IMR-90 (cell line): ENCODE data around the gene FUS. TPM values are rescaled to one million over a fixed set of nuclear protein-coding genes. Genes with fewer than 3 reads are reported as not detected.

Experiments used
- ATAC-seq: fragments of 200-7000 bp; cut with Tn5 transposase; 2 replicates; pipeline ENCODE4 v1.9.1; 2020; ENCODE audit warnings: low read depth, mild to moderate bottlenecking, moderate library complexity
- BruUV-seq: library from RNA; stranded (reverse); fragments of 400-500 nt; replicated peaks from 2 replicates; lab custom pipeline; 2021; lab: Mats Ljungman, UMichigan
- CTCF ChIA-PET: fragments of 300-600 bp; formaldehyde crosslinking; extraction: SDS; loops from one replicate; lab custom pipeline; 2021; ENCODE audit warnings: antibody characterized with exemption; lab: Yijun Ruan, JAX
- POLR2A ChIA-PET: fragments of 300-600 bp; sonication (Branson Sonifier 250); formaldehyde crosslinking; loops from one replicate; lab custom pipeline; 2022; ENCODE audit warnings: antibody characterized with exemption; ENCODE audit not compliant: unreplicated experiment; lab: Charles Lee
- DNase-seq: peaks from one replicate; pipeline ENCODE4 v3.0.0; 2013
- H2AFZ ChIP-seq: replicated peaks from 2 replicates; pipeline ENCODE3; 2013; ENCODE audit warnings: low read length, mild to moderate bottlenecking; ENCODE audit not compliant: poor library complexity
- H2AK5ac ChIP-seq: 2 replicates; pipeline ENCODE4 v1.6.1; 2013; ENCODE audit warnings: low read depth, low read length, inconsistent platforms
- H2AK9ac ChIP-seq: replicated peaks from 2 replicates; pipeline ENCODE3; 2013; ENCODE audit warnings: mild to moderate bottlenecking, low read depth, low read length, moderate library complexity; ENCODE audit not compliant: poor library complexity
- H2BK120ac ChIP-seq: 2 replicates; pipeline ENCODE4 v1.6.1; 2013; ENCODE audit warnings: low read depth, low read length, inconsistent platforms
- H2BK15ac ChIP-seq: 3 replicates; pipeline ENCODE4 v1.6.1; 2013; ENCODE audit warnings: low read depth, low read length, inconsistent platforms
- H2BK20ac ChIP-seq: 2 replicates; pipeline ENCODE4 v1.6.1; 2013; ENCODE audit warnings: low read depth, mild to moderate bottlenecking, inconsistent platforms, low read length, moderate library complexity
- H2BK5ac ChIP-seq: 2 replicates; pipeline ENCODE4 v1.6.1; 2013; ENCODE audit warnings: mild to moderate bottlenecking, low read depth, low read length, inconsistent platforms; ENCODE audit not compliant: poor library complexity, severe bottlenecking
- H3K14ac ChIP-seq: replicated peaks from 2 replicates; pipeline ENCODE4 v1.6.1; 2013; ENCODE audit warnings: low read depth, low read length, inconsistent platforms
- H3K18ac ChIP-seq: 2 replicates; pipeline ENCODE4 v1.6.1; 2013; ENCODE audit warnings: low read depth, low read length, control low read depth
- H3K23ac ChIP-seq: 2 replicates; pipeline ENCODE4 v1.6.1; 2013; ENCODE audit warnings: low read depth, low read length, inconsistent platforms
- H3K27ac ChIP-seq: 2 replicates; pipeline ENCODE4 v1.5.1; 2013; ENCODE audit warnings: mild to moderate bottlenecking, control low read depth, low read length; ENCODE audit not compliant: insufficient read depth
- H3K27me3 ChIP-seq: 2 replicates; pipeline ENCODE4 v1.6.1; 2013; ENCODE audit warnings: low read length; ENCODE audit not compliant: control insufficient read depth, insufficient read depth
- H3K36me3 ChIP-seq: 2 replicates; pipeline ENCODE4 v1.6.1; 2013; ENCODE audit warnings: low read length, mixed read lengths; ENCODE audit not compliant: control insufficient read depth, insufficient read depth
- H3K4ac ChIP-seq: 2 replicates; pipeline ENCODE4 v1.6.1; 2013; ENCODE audit warnings: low read depth, low read length, inconsistent platforms
- H3K4me1 ChIP-seq: 2 replicates; pipeline ENCODE4 v1.6.1; 2013; ENCODE audit warnings: low read length, mixed read lengths; ENCODE audit not compliant: control insufficient read depth, insufficient read depth
- H3K4me2 ChIP-seq: 2 replicates; pipeline ENCODE4 v1.6.1; 2013; ENCODE audit warnings: low read depth, mild to moderate bottlenecking, control low read depth, low read length, moderate library complexity
- H3K4me3 ChIP-seq: 2 replicates; pipeline ENCODE4 v1.5.1; 2013; ENCODE audit warnings: low read depth, mild to moderate bottlenecking, control low read depth, low read length, moderate library complexity; ENCODE audit not compliant: insufficient read depth
- H3K56ac ChIP-seq: 2 replicates; pipeline ENCODE4 v1.6.1; 2013; ENCODE audit warnings: low read length, inconsistent platforms; ENCODE audit not compliant: insufficient read depth; ENCODE audit errors: extremely low read depth
- H3K79me1 ChIP-seq, 2 experiments: 2 replicates each; pipeline ENCODE4 v1.6.1; 2013; ENCODE audit warnings: low read length in 2 of 2, inconsistent platforms in 1 of 2, low read depth in 1 of 2
- H3K9ac ChIP-seq: 2 replicates; pipeline ENCODE4 v1.6.1; 2013; ENCODE audit warnings: low read depth, low read length, control low read depth
- H3K9me1 ChIP-seq: 2 replicates; pipeline ENCODE4 v1.6.1; 2013; ENCODE audit warnings: low read length, inconsistent platforms; ENCODE audit not compliant: insufficient read depth
- H3K9me3 ChIP-seq: 2 replicates; pipeline ENCODE4 v1.6.1; 2013; ENCODE audit warnings: low read length; ENCODE audit not compliant: control insufficient read depth, insufficient read depth
- H4K20me1 ChIP-seq: 2 replicates; pipeline ENCODE4 v1.6.1; 2013; ENCODE audit warnings: low read length, inconsistent platforms; ENCODE audit not compliant: insufficient read depth
- H4K5ac ChIP-seq: 2 replicates; pipeline ENCODE4 v1.6.1; 2013; ENCODE audit warnings: mild to moderate bottlenecking, low read depth, low read length, control low read depth
- H4K8ac ChIP-seq, 2 experiments: 2 replicates each; pipeline ENCODE4 v1.6.1; 2013; ENCODE audit warnings: low read depth in 2 of 2, low read length in 2 of 2, control low read depth in 1 of 2, inconsistent platforms in 1 of 2
- H4K91ac ChIP-seq: 2 replicates; pipeline ENCODE4 v1.6.1; 2013; ENCODE audit warnings: low read depth, low read length, inconsistent platforms; ENCODE audit not compliant: insufficient read depth
- BHLHE40 ChIP-seq: fragments of 150-350 bp; IDR thresholded peaks from 2 replicates; pipeline ENCODE4 v1.6.1; 2016; ENCODE audit warnings: mild to moderate bottlenecking, low read depth, low read length
- CEBPB ChIP-seq: IDR thresholded peaks from 2 replicates; pipeline ENCODE4 v1.6.1; 2012; ENCODE audit warnings: low read depth, low read length, improper control_type of control experiment
- CHD1 ChIP-seq: IDR thresholded peaks from 2 replicates; pipeline ENCODE4 v1.6.1; 2012; ENCODE audit warnings: low read depth, low read length, improper control_type of control experiment
- CTCF ChIP-seq: conservative IDR thresholded peaks from 2 replicates; pipeline ENCODE4 v1.5.1; 2012; ENCODE audit warnings: mild to moderate bottlenecking, low read depth, low read length, improper control_type of control experiment
- FOS ChIP-seq: fragments of 150-350 bp; IDR thresholded peaks from 2 replicates; pipeline ENCODE4 v1.6.1; 2016; ENCODE audit warnings: low read depth, low read length
- MAFK ChIP-seq: IDR thresholded peaks from 2 replicates; pipeline ENCODE4 v1.6.1; 2012; ENCODE audit warnings: low read depth, low read length, improper control_type of control experiment
- MAZ ChIP-seq: IDR thresholded peaks from 2 replicates; pipeline ENCODE4 v1.6.1; 2012; ENCODE audit warnings: low read depth, mild to moderate bottlenecking, low read length, improper control_type of control experiment, moderate library complexity, borderline replicate concordance
- NFE2L2 ChIP-seq: fragments of 150-350 bp; IDR thresholded peaks from 2 replicates; pipeline ENCODE4 v1.6.1; 2016; ENCODE audit warnings: low read depth, mild to moderate bottlenecking, low read length
- RAD21 ChIP-seq: IDR thresholded peaks from 2 replicates; pipeline ENCODE4 v1.6.1; 2012; ENCODE audit warnings: low read length, improper control_type of control experiment
- RCOR1 ChIP-seq: IDR thresholded peaks from 2 replicates; pipeline ENCODE4 v1.6.1; 2012; ENCODE audit warnings: mild to moderate bottlenecking, low read length, improper control_type of control experiment; ENCODE audit not compliant: insufficient replicate concordance
- RFX5 ChIP-seq: IDR thresholded peaks from 2 replicates; pipeline ENCODE4 v1.8.0; 2012; ENCODE audit warnings: low read depth, mild to moderate bottlenecking, low read length, moderate library complexity
- SMC3 ChIP-seq: fragments of 150-350 bp; IDR thresholded peaks from 2 replicates; pipeline ENCODE4 v1.6.1; 2016; ENCODE audit warnings: low read depth, mild to moderate bottlenecking, antibody characterized with exemption, low read length, moderate library complexity
- USF2 ChIP-seq: fragments of 150-350 bp; IDR thresholded peaks from 2 replicates; pipeline ENCODE4 v1.6.1; 2017; ENCODE audit warnings: mild to moderate bottlenecking, antibody characterized with exemption, low read length, low read depth
- WGBS, 2 experiments: methylation state at CpG; one replicate each; pipeline versions ENCODE4 v1.1.5 to v1.1.7; 2013; ENCODE audit warnings: missing lambda C conversion rate in 2 of 2; ENCODE audit not compliant: insufficient read length in 1 of 2; ENCODE audit errors: extremely low coverage in 2 of 2; 5-methylcytosine and 5-hydroxymethylcytosine counted together
- dilution Hi-C: fragments of 300-500 bp; cut with HindIII; formaldehyde crosslinking; loops from one replicate; pipeline ENCODE4 v1.14.3; 2018; ENCODE audit warnings: low sequenced_read_pairs; ENCODE audit not compliant: unreplicated experiment
- in situ Hi-C: fragments of 300-500 bp; cut with MboI; formaldehyde crosslinking; loops from 3 replicates; pipeline ENCODE4 v1.14.3; 2019; ENCODE audit warnings: low sequenced_read_pairs, inconsistent platforms, mixed read lengths
- intact Hi-C: fragments of 100-400 bp; cut with micrococcal nuclease; formaldehyde crosslinking; loops from 2 replicates; pipeline ENCODE4 v1.10.0; 2022
- polyA plus RNA-seq, 3 experiments: library from polyadenylated mRNA; depleted of rRNA; stranded (reverse); fragments of >200 nt; gene quantifications; 2 replicates each; pipeline ENCODE4 v1.2.3, GENCODE V29; 2012; ENCODE audit warnings: low replicate concordance in 1 of 3
- total RNA-seq: library from RNA; depleted of rRNA; stranded (reverse); fragments of >200 nt; gene quantifications from 2 replicates; pipeline ENCODE4 v1.2.3, GENCODE V29; 2012

The FUS gene
- total and polyA plus RNA-seq, 2 of the 4 experiments (the other 2 are of a cell fraction): 42.8 to 340 TPM

- Histone ChIP-seq H4K5ac (no peak overlapping the region), H3K9ac (no peak overlapping the region), H3K4me1 (no peaks in the 10 kb centered on the region), H2AFZ (no peak overlapping the region), H3K4me3 (no peak overlapping the region), H3K79me1 (no peaks in the 10 kb centered on the region), H4K91ac (no peak overlapping the region), H4K20me1 (no peaks in the 10 kb centered on the region), H3K9me1 (no peaks in the 10 kb centered on the region), H3K56ac (no peak overlapping the region), H3K4me2 (no peak overlapping the region), H4K8ac (no peak overlapping the region), H3K14ac (no peak overlapping the region), H3K4ac (no peak overlapping the region), H2BK20ac (no peak overlapping the region), H2AK9ac (no peak overlapping the region), H3K18ac (no peak overlapping the region), H3K27me3 (peaks cover 17% of the 10 kb centered on the region), H3K9me3 (no peaks in the 10 kb centered on the region), H2BK15ac (no peak overlapping the region), H3K36me3 (no peaks in the 10 kb centered on the region), H2BK5ac (no peak overlapping the region), H3K27ac (no peak overlapping the region), H2BK120ac (no peak overlapping the region), H3K23ac (no peak overlapping the region), H2AK5ac (no peak overlapping the region)
- no TSS peak for BruUV-seq
- intact Hi-C loops (no loop called here), dilution Hi-C loops (no loop called here), in situ Hi-C loops (no loop called here)
- no peak for DNase-seq
- WGBS, 2 experiments: 63% methylated on average over 28 of the region's 80 CpGs; no CpG with 5 or more reads in 1 of the 2 experiments
- ChIA-PET POLR2A (no interaction called here), CTCF (no interaction called here)
- TF ChIP-seq SMC3: no peak
- TF ChIP-seq CEBPB: no peak
- TF ChIP-seq NFE2L2: no peak
- no peak for TF ChIP-seq CHD1
- no peak for TF ChIP-seq CTCF
- no peak for TF ChIP-seq BHLHE40
- TF ChIP-seq MAZ: no peak
- no peak for TF ChIP-seq FOS
- TF ChIP-seq RAD21: no peak
- no peak for TF ChIP-seq RCOR1
- no peak for TF ChIP-seq RFX5
- no peak for TF ChIP-seq MAFK
- TF ChIP-seq USF2: no peak
- ATAC-seq: no peak
Observed at GRCh38 chr16:31224092-31224955, 44.4 kb downstream of the FUS start.
